WTC11 (cell line): ENCODE measurements around the gene RASSF4. TPM values are rescaled to one million over a fixed set of nuclear protein-coding genes. Genes with fewer than 3 reads are reported as not detected.

Experiments used
- ATAC-seq: fragments of 200-7000 bp; cut with Tn5 transposase; 2 replicates; pipeline ENCODE4 v1.10.0; 2021; ENCODE audit warnings: mild to moderate bottlenecking, moderate library complexity
- CTCF ChIA-PET: fragments of 300-600 bp; sonication (Branson Sonifier 250); formaldehyde crosslinking; loops from one replicate; lab custom pipeline; 2021; ENCODE audit warnings: antibody characterized with exemption; lab: Charles Lee
- POLR2A ChIA-PET: fragments of 350-600 bp; sonication (Branson Sonifier 250); formaldehyde crosslinking; loops from one replicate; lab custom pipeline; 2021; ENCODE audit warnings: antibody characterized with exemption; lab: Charles Lee
- DNase-seq: peaks from one replicate; pipeline ENCODE4 v3.0.0; 2021; ENCODE audit warnings: low spot score
- H3K27ac Mint-ChIP-seq: 2 replicates; pipeline ENCODE4 v1.8.0; 2021; ENCODE audit warnings: mixed read lengths
- H3K27me3 Mint-ChIP-seq: 2 replicates; pipeline ENCODE4 v1.8.0; 2021; ENCODE audit warnings: low read depth, mild to moderate bottlenecking, moderate library complexity, mixed read lengths
- H3K36me3 Mint-ChIP-seq: 2 replicates; pipeline ENCODE4 v1.8.0; 2021; ENCODE audit warnings: mixed read lengths
- H3K4me1 Mint-ChIP-seq: 2 replicates; pipeline ENCODE4 v1.8.0; 2022; ENCODE audit warnings: mixed read lengths
- H3K4me3 Mint-ChIP-seq: 2 replicates; pipeline ENCODE4 v1.8.0; 2021; ENCODE audit warnings: mild to moderate bottlenecking, moderate library complexity, mixed read lengths
- H3K9me3 Mint-ChIP-seq: 2 replicates; pipeline ENCODE4 v1.8.0; 2021; ENCODE audit warnings: mixed read lengths
- AFF4 ChIP-seq: sonication (generic); formaldehyde crosslinking; IDR thresholded peaks from 2 replicates; pipeline ENCODE4 v1.8.1; 2023; ENCODE audit warnings: mild to moderate bottlenecking, missing genetic modification reagents, borderline replicate concordance
- AR ChIP-seq: fragments of 250-450 bp; sonication (Bioruptor Pico); IDR thresholded peaks from 2 replicates; pipeline ENCODE4 v1.9.0; 2021; ENCODE audit warnings: mild to moderate bottlenecking
- ATF2 ChIP-seq: sonication (generic); formaldehyde crosslinking; IDR thresholded peaks from 2 replicates; pipeline ENCODE4 v1.8.1; 2022; ENCODE audit warnings: low read depth, missing genetic modification reagents, borderline replicate concordance
- CBFB ChIP-seq: sonication (generic); formaldehyde crosslinking; IDR thresholded peaks from 2 replicates; pipeline ENCODE4 v1.8.1; 2022; ENCODE audit warnings: mild to moderate bottlenecking, low read depth, missing genetic modification reagents
- ERG ChIP-seq: fragments of 250-450 bp; sonication (Bioruptor Pico); IDR thresholded peaks from 2 replicates; pipeline ENCODE4 v1.8.0; 2021; ENCODE audit warnings: mild to moderate bottlenecking
- KAT7 ChIP-seq: sonication (generic); formaldehyde crosslinking; IDR thresholded peaks from 2 replicates; pipeline ENCODE4 v1.8.1; 2023; ENCODE audit warnings: missing genetic modification reagents, mild to moderate bottlenecking, borderline replicate concordance
- MXD4 ChIP-seq: fragments of 250-450 bp; sonication (Bioruptor Pico); IDR thresholded peaks from 2 replicates; pipeline ENCODE4 v1.8.0; 2021; ENCODE audit warnings: mild to moderate bottlenecking, moderate library complexity, borderline replicate concordance
- NFE2L1 ChIP-seq: sonication (generic); formaldehyde crosslinking; IDR thresholded peaks from 2 replicates; pipeline ENCODE4 v1.8.1; 2023; ENCODE audit warnings: missing genetic modification reagents
- NR3C1 ChIP-seq: sonication (generic); formaldehyde crosslinking; conservative IDR thresholded peaks from 2 replicates; pipeline ENCODE4 v1.8.1; 2023; ENCODE audit warnings: low read depth, mild to moderate bottlenecking, missing genetic modification reagents
- TEAD1 ChIP-seq: sonication (generic); formaldehyde crosslinking; IDR thresholded peaks from 2 replicates; pipeline ENCODE4 v1.8.0; 2022; ENCODE audit warnings: mild to moderate bottlenecking, missing genetic modification reagents
- USF1 ChIP-seq: sonication (generic); formaldehyde crosslinking; IDR thresholded peaks from 2 replicates; pipeline ENCODE4 v1.8.0; 2022; ENCODE audit warnings: mild to moderate bottlenecking, missing genetic modification reagents
- USF2 ChIP-seq: sonication (generic); formaldehyde crosslinking; IDR thresholded peaks from 2 replicates; pipeline ENCODE4 v1.8.1; 2023; ENCODE audit warnings: mild to moderate bottlenecking, missing genetic modification reagents, moderate library complexity
- ZBTB21 ChIP-seq: sonication (generic); formaldehyde crosslinking; IDR thresholded peaks from 2 replicates; pipeline ENCODE4 v1.8.1; 2023; ENCODE audit warnings: mild to moderate bottlenecking, missing genetic modification reagents, borderline replicate concordance
- ZMAT4 ChIP-seq: fragments of 250-450 bp; sonication (Bioruptor Pico); IDR thresholded peaks from 2 replicates; pipeline ENCODE4 v1.9.0; 2021; ENCODE audit warnings: mild to moderate bottlenecking
- ZNF138 ChIP-seq: sonication (generic); formaldehyde crosslinking; conservative IDR thresholded peaks from 2 replicates; pipeline ENCODE4 v1.8.1; 2022; ENCODE audit warnings: mild to moderate bottlenecking, moderate library complexity, missing genetic modification reagents
- ZNF219 ChIP-seq: sonication (generic); formaldehyde crosslinking; IDR thresholded peaks from 2 replicates; pipeline ENCODE4 v1.8.0; 2023; ENCODE audit warnings: missing genetic modification reagents, mild to moderate bottlenecking, borderline replicate concordance
- total RNA-seq: library from RNA; stranded (reverse); gene quantifications from 3 replicates; pipeline ENCODE4 v1.2.3, GENCODE V29; 2021

RASSF4 gene
- total RNA-seq, 1 experiment from 2014 or later: 15.7 TPM

GRCh38 chr10:44992070-44992731 is 32.6 kb downstream of the RASSF4 start:
- DNase-seq: no peak
- H3K4me1 Mint-ChIP-seq: peaks cover 56% of the 10 kb centered on the region
- H3K4me3 Mint-ChIP-seq: no peak overlapping the region
- peaks cover 13% of the 10 kb centered on the region for H3K36me3 Mint-ChIP-seq
- no peaks in the 10 kb centered on the region; the same call in 1 of the 2 replicates for H3K27me3 Mint-ChIP-seq
- CTCF ChIA-PET: interaction anchor here (3.7 to 9.4 kb wide), 2 partner anchors 13 to 60 kb away, joined by 46 to 143 read pairs; partner anchors contain the start of gene DEPP1
- H3K27ac Mint-ChIP-seq: no peak overlapping the region
- POLR2A ChIA-PET: no interaction called here
- no peaks in the 10 kb centered on the region for H3K9me3 Mint-ChIP-seq
- TF ChIP-seq NR3C1 (CRISPR knock-in tag) (no peak), ZBTB21 (CRISPR knock-in tag) (no peak), ERG (CRISPR knock-in tag) (no peak), ATF2 (CRISPR knock-in tag) (no peak), MXD4 (CRISPR knock-in tag) (no peak), CBFB (CRISPR knock-in tag) (no peak), ZMAT4 (CRISPR knock-in tag) (no peak), AFF4 (CRISPR knock-in tag) (no peak), ZNF219 (CRISPR knock-in tag) (no peak)
- no peak for ATAC-seq

GRCh38 chr10:44992732-44993225 is 33.2 kb downstream of the RASSF4 start:
- ChIA-PET POLR2A (no interaction called here), CTCF (interaction anchor here (9.4 kb wide), 1 partner anchor 61 kb away, joined by 143 read pairs; no protein-coding TSS in a partner anchor)
- Mint-ChIP-seq H3K27ac (no peak overlapping the region), H3K36me3 (peaks cover 13% of the 10 kb centered on the region), H3K4me3 (no peak overlapping the region), H3K9me3 (no peaks in the 10 kb centered on the region), H3K27me3 (no peaks in the 10 kb centered on the region; the same call in 1 of the 2 replicates), H3K4me1 (peaks cover 52% of the 10 kb centered on the region)
- ATAC-seq: no peak
- DNase-seq: no peak
- TF ChIP-seq USF2 (CRISPR knock-in tag) (no peak), KAT7 (CRISPR knock-in tag) (no peak), NFE2L1 (CRISPR knock-in tag) (no peak), TEAD1 (no peak), AR (CRISPR knock-in tag) (no peak), USF1 (no peak), MXD4 (CRISPR knock-in tag) (no peak), ZNF138 (CRISPR knock-in tag) (no peak), ATF2 (CRISPR knock-in tag) (no peak)
